Esophagus muscularis mucosa (tissue), 4 donors: ENCODE measurements around the gene TFAP2B. TPM values are rescaled to one million over a fixed set of nuclear protein-coding genes. Genes with fewer than 3 reads are reported as not detected.

Experiments used
- DNase-seq: peaks from one replicate; pipeline ENCODE4 v3.0.0-alpha.2; 2017; ENCODE audit errors: extremely low spot score
- H3K27ac ChIP-seq, 4 donors: fragments of 200-600 bp; sonication (generic); replicated peaks in 1 of 4; 1 replicate in 3 of 4; 2 replicates in 1 of 4; pipeline ENCODE4 v1.5.1; 2016 to 2019; ENCODE audit warnings: mild to moderate bottlenecking in 1 of 4
- H3K27me3 ChIP-seq, 4 donors: fragments of 200-600 bp; sonication (generic); one replicate each; pipeline versions ENCODE4 v1.5.1 to v1.6.0; 2016 to 2019
- H3K36me3 ChIP-seq, 4 donors: fragments of 200-600 bp; sonication (generic); one replicate each; pipeline ENCODE4 v1.5.1; 2016 to 2019
- H3K4me1 ChIP-seq, 4 donors: fragments of 200-600 bp; sonication (generic); one replicate each; pipeline ENCODE4 v1.5.1; 2016 to 2019
- H3K4me3 ChIP-seq, 4 donors: fragments of 200-600 bp; sonication (generic); 1 replicate in 2 of 4; 2 replicates in 2 of 4; pipeline ENCODE4 v1.5.1; 2016 to 2019; ENCODE audit warnings: mild to moderate bottlenecking in 4 of 4, moderate library complexity in 1 of 4
- H3K9me3 ChIP-seq, 4 donors: fragments of 200-600 bp; sonication (generic); 1 replicate in 3 of 4; 2 replicates in 1 of 4; pipeline ENCODE4 v1.5.1; 2016 to 2019
- EP300 ChIP-seq: sonication (generic); formaldehyde crosslinking; IDR thresholded peaks from one replicate; pipeline ENCODE4 v1.6.1; 2017; ENCODE audit warnings: antibody characterized with exemption
- POLR2A ChIP-seq: fragments of 450-650 bp; IDR thresholded peaks from one replicate; pipeline ENCODE4 v1.6.1; 2017; ENCODE audit warnings: antibody characterized with exemption, moderate library complexity, mild to moderate bottlenecking, low read depth
- POLR2AphosphoS5 ChIP-seq, 2 donors: sonication (generic); formaldehyde crosslinking; IDR thresholded peaks; one replicate each; pipeline ENCODE4 v1.6.1; 2017; ENCODE audit warnings: antibody characterized with exemption in 2 of 2
- WGBS: methylation state at CpG from one replicate; pipeline ENCODE4 v1.1.5; 2018; 5-methylcytosine and 5-hydroxymethylcytosine counted together
- intact Hi-C: fragments of 100-400 bp; cut with DNase I; formaldehyde crosslinking; loops from one replicate; pipeline ENCODE4 v1.15.1; 2023
- total RNA-seq, 4 donors: library from RNA; depleted of rRNA; stranded (reverse); fragments of >200 nt; gene quantifications; one replicate each; pipeline versions ENCODE4 v1.1.0 to v1.2.1, GENCODE V29; 2016
- TF ChIP-seq, protein P1 (sequence below), 3 experiments: fragments of 200-600 bp in 2 of 3; fragments of 450-650 bp in 1 of 3; sonication (generic) in 2 of 3; IDR thresholded peaks; one replicate each; pipeline ENCODE4 v1.5.1; 2017 to 2019; ENCODE audit warnings: antibody characterized with exemption in 3 of 3, mild to moderate bottlenecking in 2 of 3, moderate library complexity in 1 of 3

TFAP2B gene
- total RNA-seq, 4 donors from 2014 or later = not detected

DNA sequence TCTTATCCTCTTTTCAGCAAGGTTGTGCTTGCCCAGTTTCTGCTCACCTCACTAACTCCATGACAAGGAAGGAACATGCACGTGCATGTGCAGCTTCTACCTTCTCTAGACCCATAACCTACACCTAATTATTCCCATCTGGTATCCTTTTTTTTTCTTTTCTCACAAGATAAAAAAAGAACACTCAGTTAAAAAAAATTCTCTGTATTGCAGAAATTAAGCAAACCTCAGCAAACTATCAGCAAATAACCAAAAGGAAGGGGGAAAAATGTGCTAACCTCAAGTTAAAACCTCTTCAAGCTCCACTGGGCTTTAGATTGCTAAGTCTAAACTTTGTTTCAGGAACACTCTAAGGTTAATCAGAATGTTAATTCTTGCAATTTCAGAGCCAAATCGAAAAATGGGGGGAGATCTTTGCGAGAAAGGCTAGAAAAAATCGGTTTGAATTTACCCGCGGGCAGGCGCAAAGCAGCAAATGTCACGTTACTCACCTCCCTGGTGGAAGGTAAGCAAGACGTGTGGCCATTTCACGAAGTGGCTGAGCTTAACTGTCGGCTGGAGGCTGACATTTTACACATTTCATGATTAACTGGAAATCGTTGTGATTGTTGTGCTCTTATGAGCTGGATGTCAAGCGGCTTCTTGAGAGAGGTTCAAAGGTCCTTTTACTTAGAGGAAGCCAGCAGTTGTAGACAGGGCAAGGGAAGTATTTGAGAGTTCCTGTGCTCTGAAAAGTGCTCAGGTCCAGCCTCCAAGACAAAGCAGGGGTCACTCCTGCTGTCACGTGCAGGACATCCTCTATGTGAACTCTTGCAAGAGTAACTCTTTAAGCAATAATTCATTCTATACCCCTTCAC lies 19.1 kb downstream of the TFAP2B start:
- TF ChIP-seq, protein P1, sequence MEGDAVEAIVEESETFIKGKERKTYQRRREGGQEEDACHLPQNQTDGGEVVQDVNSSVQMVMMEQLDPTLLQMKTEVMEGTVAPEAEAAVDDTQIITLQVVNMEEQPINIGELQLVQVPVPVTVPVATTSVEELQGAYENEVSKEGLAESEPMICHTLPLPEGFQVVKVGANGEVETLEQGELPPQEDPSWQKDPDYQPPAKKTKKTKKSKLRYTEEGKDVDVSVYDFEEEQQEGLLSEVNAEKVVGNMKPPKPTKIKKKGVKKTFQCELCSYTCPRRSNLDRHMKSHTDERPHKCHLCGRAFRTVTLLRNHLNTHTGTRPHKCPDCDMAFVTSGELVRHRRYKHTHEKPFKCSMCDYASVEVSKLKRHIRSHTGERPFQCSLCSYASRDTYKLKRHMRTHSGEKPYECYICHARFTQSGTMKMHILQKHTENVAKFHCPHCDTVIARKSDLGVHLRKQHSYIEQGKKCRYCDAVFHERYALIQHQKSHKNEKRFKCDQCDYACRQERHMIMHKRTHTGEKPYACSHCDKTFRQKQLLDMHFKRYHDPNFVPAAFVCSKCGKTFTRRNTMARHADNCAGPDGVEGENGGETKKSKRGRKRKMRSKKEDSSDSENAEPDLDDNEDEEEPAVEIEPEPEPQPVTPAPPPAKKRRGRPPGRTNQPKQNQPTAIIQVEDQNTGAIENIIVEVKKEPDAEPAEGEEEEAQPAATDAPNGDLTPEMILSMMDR (IDR thresholded peaks at IDR 0.05) = no peak
- TF ChIP-seq POLR2A = no peak
- TF ChIP-seq POLR2AphosphoS5 (IDR thresholded peaks at IDR 0.05) = no peak
- WGBS = 17% methylated on average over 14 of the region's 14 CpGs
- Histone ChIP-seq H3K27me3 (peaks cover 0 to 99% (median 37%) of the 10 kb centered on the region in 4 donors), H3K27ac (no peak overlapping the region), H3K9me3 (no peaks in the 10 kb centered on the region), H3K36me3 (no peaks in the 10 kb centered on the region), H3K4me1 (peaks cover 0 to 7% (median 3%) of the 10 kb centered on the region in 4 donors), H3K4me3 (no peak overlapping the region)
- no peak for DNase-seq
- intact Hi-C loops = no loop called here

DNA sequence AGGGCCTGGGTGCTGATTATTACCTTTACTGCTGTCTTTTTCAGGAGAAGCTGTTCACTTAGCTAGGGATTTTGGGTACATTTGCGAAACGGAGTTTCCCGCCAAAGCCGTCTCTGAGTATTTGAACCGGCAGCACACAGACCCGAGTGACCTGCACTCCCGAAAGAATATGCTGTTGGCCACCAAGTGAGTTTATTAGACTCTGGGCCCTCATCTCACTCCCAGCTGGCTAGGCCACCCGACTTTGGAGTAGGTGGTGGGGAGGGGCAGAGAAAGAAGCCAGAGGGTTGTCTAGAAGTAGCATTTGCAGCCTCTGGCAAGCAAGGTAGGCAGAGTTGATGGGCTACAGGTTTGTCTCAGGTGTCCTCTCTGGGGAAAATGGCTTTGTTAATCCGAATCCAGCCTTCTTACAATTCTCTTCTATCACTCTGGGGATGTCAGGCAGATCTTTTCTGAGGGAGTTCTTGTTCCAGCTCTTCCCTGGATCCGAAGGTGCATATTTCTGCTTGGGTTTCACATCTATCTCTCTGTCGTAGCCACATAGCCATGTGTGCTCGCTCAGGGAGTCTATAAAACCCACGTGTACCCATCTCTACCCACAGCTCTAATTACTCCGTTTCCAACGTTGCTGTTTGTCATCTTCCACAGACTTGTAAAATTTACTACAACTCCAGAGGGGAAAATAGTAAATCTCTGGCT lies 21.6 kb downstream of the TFAP2B start:
- 12% methylated on average over 7 of the region's 15 CpGs for WGBS
- peaks cover 0 to 100% (median 52%) of the 10 kb centered on the region in 4 donors for H3K27me3 ChIP-seq

DNA sequence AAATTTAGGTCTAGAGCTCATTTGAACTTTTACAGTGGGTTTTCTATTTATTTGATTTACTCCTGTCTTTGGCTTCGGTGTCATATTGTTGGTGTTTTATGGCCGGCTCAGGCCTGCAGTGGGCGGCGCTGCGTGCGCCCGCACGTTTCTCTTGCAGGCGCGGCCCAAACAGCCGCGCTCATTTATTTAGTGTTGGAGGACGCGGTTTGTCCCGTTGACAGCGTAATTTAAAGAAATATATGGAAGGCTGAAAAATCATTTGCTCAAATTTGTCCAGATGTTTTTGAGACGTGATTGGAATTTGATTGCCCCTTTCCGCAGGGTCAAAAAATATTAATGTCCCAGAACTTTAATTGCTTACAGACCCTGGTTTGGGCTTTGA lies 22.1 kb downstream of the TFAP2B start:
- Histone ChIP-seq H3K9me3 (no peaks in the 10 kb centered on the region), H3K36me3 (no peaks in the 10 kb centered on the region), H3K27ac (no peak overlapping the region), H3K4me3 (no peak overlapping the region), H3K27me3 (peaks cover 0 to 100% (median 54%) of the 10 kb centered on the region in 4 donors), H3K4me1 (peaks cover 0 to 10% (median 5%) of the 10 kb centered on the region in 4 donors)
- intact Hi-C loops = no loop called here
- DNase-seq = no peak
- 26% methylated on average over 18 of the region's 18 CpGs for WGBS
- TF ChIP-seq EP300 = no peak
- no peak for TF ChIP-seq POLR2AphosphoS5 (IDR thresholded peaks at IDR 0.05)

More for the DNA sequence above, 21.6 kb downstream of the TFAP2B start:
- Histone ChIP-seq H3K4me1 (peaks cover 0 to 7% (median 5%) of the 10 kb centered on the region in 4 donors), H3K27ac (no peak overlapping the region), H3K9me3 (no peaks in the 10 kb centered on the region), H3K36me3 (no peaks in the 10 kb centered on the region), H3K4me3 (no peak overlapping the region)
- TF ChIP-seq POLR2A (no peak), EP300 (no peak), POLR2AphosphoS5 (IDR thresholded peaks at IDR 0.05) (no peak)
- TF ChIP-seq, protein P1 (IDR thresholded peaks at IDR 0.05) = no peak
- no peak for DNase-seq
- intact Hi-C loops = no loop called here

DNA sequence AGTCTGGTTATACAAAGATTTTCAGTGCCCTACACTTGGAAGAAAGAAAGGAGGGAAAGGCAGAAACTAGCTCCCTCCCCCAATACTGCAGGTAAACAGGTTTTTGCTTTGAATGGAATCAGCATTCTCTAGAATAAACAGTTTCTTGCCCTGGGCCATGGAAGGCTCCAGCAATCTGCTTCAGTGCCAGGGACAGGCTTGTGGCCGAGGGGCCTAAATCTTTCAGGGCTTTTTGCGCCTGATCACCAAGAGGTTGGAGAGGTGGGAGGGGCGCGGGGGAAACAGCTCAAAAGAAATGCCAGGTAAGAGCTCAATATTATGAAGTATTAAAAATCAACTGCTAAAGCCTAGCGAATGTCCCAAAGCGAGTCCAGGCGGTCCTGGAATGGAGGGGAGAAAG lies 23.8 kb downstream of the TFAP2B start:
- peaks cover 0 to 100% (median 58%) of the 10 kb centered on the region in 4 donors for H3K27me3 ChIP-seq
- H3K4me1 ChIP-seq = peaks cover 0 to 5% (median 2%) of the 10 kb centered on the region in 4 donors
- no peak for DNase-seq
- intact Hi-C loops = no loop called here
- no peak for TF ChIP-seq EP300
- TF ChIP-seq, protein P1 (IDR thresholded peaks at IDR 0.05) = no peak
- TF ChIP-seq POLR2A = no peak
- TF ChIP-seq POLR2AphosphoS5 (IDR thresholded peaks at IDR 0.05) = no peak
- no peaks in the 10 kb centered on the region for H3K9me3 ChIP-seq
- no peak overlapping the region for H3K27ac ChIP-seq
- no peak overlapping the region for H3K4me3 ChIP-seq
- WGBS = 18% methylated on average over 7 of the region's 7 CpGs
- no peaks in the 10 kb centered on the region for H3K36me3 ChIP-seq

DNA sequence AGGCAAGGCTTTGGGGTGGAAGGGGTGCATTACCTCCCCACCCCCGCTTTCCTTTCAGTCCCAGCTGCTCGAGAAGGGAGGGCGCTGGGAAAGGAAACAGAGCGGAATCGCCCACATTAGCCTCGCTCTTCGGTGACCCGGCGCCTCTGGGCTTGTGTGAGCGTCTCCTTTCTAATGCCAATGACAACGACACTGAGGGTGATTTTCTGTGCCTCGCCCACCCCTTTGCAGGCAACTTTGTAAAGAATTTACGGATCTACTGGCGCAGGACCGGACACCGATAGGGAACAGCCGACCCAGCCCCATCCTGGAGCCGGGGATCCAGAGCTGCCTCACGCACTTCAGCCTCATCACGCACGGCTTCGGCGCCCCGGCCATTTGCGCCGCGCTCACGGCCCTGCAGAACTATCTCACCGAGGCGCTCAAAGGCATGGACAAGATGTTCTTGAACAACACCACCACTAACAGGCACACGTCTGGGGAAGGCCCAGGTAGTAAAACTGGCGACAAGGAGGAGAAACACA lies 24.3 kb downstream of the TFAP2B start:
- Histone ChIP-seq H3K27ac (no peak overlapping the region), H3K9me3 (no peaks in the 10 kb centered on the region), H3K36me3 (no peaks in the 10 kb centered on the region), H3K4me1 (peaks cover 0 to 5% (median 2%) of the 10 kb centered on the region in 4 donors), H3K4me3 (no peak overlapping the region), H3K27me3 (peaks cover 0 to 100% (median 56%) of the 10 kb centered on the region in 4 donors)
- DNase-seq = no peak
- WGBS = 13% methylated on average over 26 of the region's 32 CpGs
- intact Hi-C loops = no loop called here
- TF ChIP-seq EP300 (no peak), POLR2A (no peak), POLR2AphosphoS5 (IDR thresholded peaks at IDR 0.05) (no peak)
- TF ChIP-seq, protein P1 (IDR thresholded peaks at IDR 0.05) = no peak
